H9 (cell line): ENCODE data around the gene ZNF766. TPM values are rescaled to one million over a fixed set of nuclear protein-coding genes. Genes with fewer than 3 reads are reported as not detected.
"Not testable (repeated sequence)": the region's sequence is repeated elsewhere in the genome, so short reads cannot be mapped to it uniquely, and the experiment has no call there.

Experiments used
- DNase-seq: peaks from one replicate; pipeline ENCODE4 v3.0.0-alpha.2; 2017
- H2AFZ ChIP-seq: one replicate; pipeline ENCODE4 v1.6.1; 2013; ENCODE audit warnings: mild to moderate bottlenecking, low read length, control low read depth, moderate library complexity
- H2AK5ac ChIP-seq: 2 replicates; pipeline ENCODE4 v1.6.1; 2013; ENCODE audit warnings: low read length, control low read depth, mixed read lengths; ENCODE audit not compliant: insufficient read length
- H2BK120ac ChIP-seq: one replicate; pipeline ENCODE4 v1.6.1; 2013; ENCODE audit warnings: low read depth, mild to moderate bottlenecking, low read length, control low read depth, inconsistent platforms; ENCODE audit not compliant: poor library complexity, severe bottlenecking
- H2BK12ac ChIP-seq: 2 replicates; pipeline ENCODE4 v1.6.1; 2013; ENCODE audit warnings: low read length, control low read depth, mixed read lengths, low read depth; ENCODE audit not compliant: insufficient read length
- H2BK15ac ChIP-seq: 2 replicates; pipeline ENCODE4 v1.6.1; 2013; ENCODE audit warnings: low read depth, low read length, control low read depth
- H2BK20ac ChIP-seq: one replicate; pipeline ENCODE4 v1.6.1; 2013; ENCODE audit warnings: low read depth, mild to moderate bottlenecking, low read length, control low read depth, inconsistent platforms; ENCODE audit not compliant: poor library complexity, severe bottlenecking
- H2BK5ac ChIP-seq: 2 replicates; pipeline ENCODE4 v1.6.1; 2013; ENCODE audit warnings: low read length, control low read depth, mixed read lengths; ENCODE audit not compliant: insufficient read length
- H3K14ac ChIP-seq: 2 replicates; pipeline ENCODE4 v1.6.1; 2013; ENCODE audit warnings: low read length, control low read depth; ENCODE audit not compliant: insufficient read depth
- H3K18ac ChIP-seq: 2 replicates; pipeline ENCODE4 v1.6.1; 2013; ENCODE audit warnings: low read depth, mild to moderate bottlenecking, mixed read lengths, low read length, control low read depth; ENCODE audit not compliant: insufficient read length
- H3K23ac ChIP-seq: 2 replicates; pipeline ENCODE4 v1.6.1; 2013; ENCODE audit warnings: low read length, control low read depth, mixed read lengths, low read depth; ENCODE audit not compliant: insufficient read length
- H3K23me2 ChIP-seq: 2 replicates; pipeline ENCODE4 v1.6.1; 2013; ENCODE audit warnings: low read depth, mild to moderate bottlenecking, mixed read lengths, low read length, control low read depth; ENCODE audit not compliant: insufficient read length, poor library complexity, severe bottlenecking
- H3K27ac ChIP-seq: 2 replicates; pipeline ENCODE4 v1.5.1; 2013; ENCODE audit warnings: low read length, control low read depth, mixed read lengths, low read depth; ENCODE audit not compliant: insufficient read length
- H3K27me3 ChIP-seq: 2 replicates; pipeline ENCODE4 v1.6.1; 2013; ENCODE audit warnings: low read length, control low read depth, inconsistent platforms; ENCODE audit not compliant: insufficient read depth
- H3K4ac ChIP-seq: 2 replicates; pipeline ENCODE4 v1.6.1; 2013; ENCODE audit warnings: low read depth, mild to moderate bottlenecking, control low read depth, inconsistent platforms, low read length, moderate library complexity
- H3K4me1 ChIP-seq: 2 replicates; pipeline ENCODE4 v1.6.1; 2013; ENCODE audit warnings: low read length, control low read depth, inconsistent platforms; ENCODE audit not compliant: insufficient read depth
- H3K4me2 ChIP-seq: 2 replicates; pipeline ENCODE4 v1.6.1; 2013; ENCODE audit warnings: low read length, control low read depth, mixed read lengths; ENCODE audit not compliant: insufficient read length, insufficient read depth
- H3K56ac ChIP-seq: 2 replicates; pipeline ENCODE4 v1.6.1; 2013; ENCODE audit warnings: low read depth, mild to moderate bottlenecking, mixed read lengths, low read length, control low read depth; ENCODE audit not compliant: insufficient read length
- H3K79me1 ChIP-seq: 2 replicates; pipeline ENCODE4 v1.6.1; 2013; ENCODE audit warnings: low read depth, mild to moderate bottlenecking, moderate library complexity, low read length, control low read depth, inconsistent platforms; ENCODE audit not compliant: insufficient read depth, poor library complexity, severe bottlenecking
- H3K79me2 ChIP-seq: 2 replicates; pipeline ENCODE4 v1.6.1; 2013; ENCODE audit warnings: low read length, control low read depth, inconsistent platforms; ENCODE audit not compliant: insufficient read depth
- H3K9ac ChIP-seq: 2 replicates; pipeline ENCODE4 v1.6.1; 2013; ENCODE audit warnings: low read length, control low read depth, mixed read lengths; ENCODE audit not compliant: insufficient read length; ENCODE audit errors: extremely low read depth
- H3K9me3 ChIP-seq: one replicate; pipeline ENCODE4 v1.6.1; 2013; ENCODE audit warnings: low read depth, low read length, inconsistent platforms; ENCODE audit not compliant: control insufficient read depth
- H3T11ph ChIP-seq: one replicate; pipeline ENCODE4 v1.6.1; 2013; ENCODE audit warnings: mild to moderate bottlenecking, low read length, control low read depth, inconsistent platforms
- H4K20me1 ChIP-seq: one replicate; pipeline ENCODE4 v1.6.1; 2013; ENCODE audit not compliant: control insufficient read depth, insufficient read length, insufficient read depth
- H4K5ac ChIP-seq: 2 replicates; pipeline ENCODE4 v1.6.1; 2013; ENCODE audit warnings: low read depth, mild to moderate bottlenecking, mixed read lengths, low read length, control low read depth; ENCODE audit not compliant: insufficient read length
- H4K8ac ChIP-seq: replicated peaks from 2 replicates; pipeline ENCODE4 v1.6.1; 2013; ENCODE audit warnings: low read length, control low read depth, mixed read lengths, low read depth; ENCODE audit not compliant: insufficient read length
- H4K91ac ChIP-seq: 2 replicates; pipeline ENCODE4 v1.6.1; 2013; ENCODE audit warnings: low read depth, mild to moderate bottlenecking, moderate library complexity, mixed read lengths, low read length, control low read depth; ENCODE audit not compliant: insufficient read length
- H3K27ac Mint-ChIP-seq, 3 experiments: 2 replicates in 2 of 3; 3 replicates in 1 of 3; pipeline ENCODE4 v1.8.0; 2020 to 2021; ENCODE audit warnings: mixed read lengths in 3 of 3, mild to moderate bottlenecking in 1 of 3, moderate library complexity in 1 of 3
- H3K27me3 Mint-ChIP-seq: 2 replicates; pipeline ENCODE4 v1.8.0; 2021; ENCODE audit warnings: low read depth, mild to moderate bottlenecking, moderate library complexity, mixed read lengths
- H3K36me3 Mint-ChIP-seq, 3 experiments: 2 replicates in 2 of 3; 3 replicates in 1 of 3; pipeline ENCODE4 v1.8.0; 2020 to 2021; ENCODE audit warnings: low read depth in 3 of 3, mixed read lengths in 3 of 3; ENCODE audit not compliant: insufficient read depth in 1 of 3
- H3K4me1 Mint-ChIP-seq, 2 experiments: 2 replicates each; pipeline ENCODE4 v1.8.0; 2020; ENCODE audit warnings: mixed read lengths in 2 of 2
- H3K4me3 Mint-ChIP-seq, 2 experiments: 2 replicates in 1 of 2; 3 replicates in 1 of 2; pipeline ENCODE4 v1.8.0; 2020 to 2021; ENCODE audit warnings: mild to moderate bottlenecking in 2 of 2, mixed read lengths in 2 of 2, moderate library complexity in 1 of 2
- H3K9me3 Mint-ChIP-seq, 2 experiments: 2 replicates in 1 of 2; 3 replicates in 1 of 2; pipeline ENCODE4 v1.8.0; 2020; ENCODE audit warnings: mild to moderate bottlenecking in 2 of 2, mixed read lengths in 2 of 2, moderate library complexity in 1 of 2
- WGBS: extraction: QIAGEN DNeasy Blood & Tissue Kit; methylation state at CpG from one replicate; pipeline ENCODE4 v1.1.7; 2013; ENCODE audit warnings: missing lambda C conversion rate, low lambda C conversion rate, mixed read lengths; ENCODE audit not compliant: insufficient read length; ENCODE audit errors: extremely low coverage; 5-methylcytosine and 5-hydroxymethylcytosine counted together
- total RNA-seq: library from RNA; stranded (reverse); gene quantifications from 2 replicates; pipeline ENCODE4 v1.2.1, GENCODE V29; 2021
- TF ChIP-seq, protein P1 (sequence below): fragments of 200-600 bp; sonication (generic); conservative IDR thresholded peaks from 3 replicates; pipeline ENCODE4 v1.8.0; 2021; ENCODE audit warnings: antibody characterized with exemption, mild to moderate bottlenecking

The ZNF766 gene
- total RNA-seq, 1 experiment from 2014 or later = 33.6 TPM

DNA sequence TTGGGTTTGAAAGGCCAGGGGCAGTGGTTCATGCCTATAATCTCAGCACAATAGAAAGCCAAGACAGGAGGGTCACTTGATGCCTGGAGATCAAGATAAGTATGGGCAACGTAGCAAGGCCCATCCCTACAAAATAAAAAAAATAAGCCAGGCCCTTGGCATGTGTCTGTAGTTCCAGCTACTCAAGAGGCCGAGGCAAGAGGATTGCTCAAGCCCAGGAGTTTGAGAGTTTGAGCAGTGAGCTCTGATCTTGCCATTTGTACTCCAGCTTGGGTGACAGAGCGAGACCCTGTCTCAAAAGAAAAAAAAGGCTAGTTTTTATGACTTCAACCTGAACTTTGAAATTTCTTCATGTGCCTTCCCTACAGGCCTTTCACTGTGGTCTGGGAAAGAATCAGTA is 22.4 kb downstream of the ZNF766 start:
- no peaks in the 10 kb centered on the region for H3K9me3 ChIP-seq
- no peak overlapping the region for H3K4me2 ChIP-seq
- no peak overlapping the region for H3T11ph ChIP-seq
- no peak overlapping the region for H4K8ac ChIP-seq
- Mint-ChIP-seq H3K36me3 (peaks cover 41 to 64% (median 59%) of the 10 kb centered on the region in 3 experiments), H3K9me3 (peaks cover 3% of the 10 kb centered on the region in 2 experiments; a peak in 3 of 5 replicates), H3K27me3 (no peaks in the 10 kb centered on the region), H3K4me3 (no peak overlapping the region), H3K27ac (no peak overlapping the region), H3K4me1 (0 out of 4 replicates have a peak, but pooled peaks cover 0 to 2% of the 10 kb centered on the region in 2 experiments)
- H3K18ac ChIP-seq = no peak overlapping the region
- H4K91ac ChIP-seq = no peak overlapping the region
- H3K23ac ChIP-seq = no peak overlapping the region
- H3K27me3 ChIP-seq = no peaks in the 10 kb centered on the region
- no peaks in the 10 kb centered on the region for H3K79me1 ChIP-seq
- DNase-seq = no peak
- no peak overlapping the region for H2BK15ac ChIP-seq
- H2BK12ac ChIP-seq = no peak overlapping the region
- no peak overlapping the region for H3K4ac ChIP-seq
- peaks cover 4% of the 10 kb centered on the region for H3K23me2 ChIP-seq
- no peak overlapping the region for H3K56ac ChIP-seq
- no peak overlapping the region for H3K14ac ChIP-seq
- H3K9ac ChIP-seq = no peak overlapping the region
- H2AFZ ChIP-seq = no peak overlapping the region
- no CpG with 5 or more reads among the region's 3 CpGs for WGBS
- H4K5ac ChIP-seq = no peak overlapping the region
- H3K27ac ChIP-seq = no peak overlapping the region
- no peak overlapping the region for H2BK5ac ChIP-seq
- TF ChIP-seq, protein P1, sequence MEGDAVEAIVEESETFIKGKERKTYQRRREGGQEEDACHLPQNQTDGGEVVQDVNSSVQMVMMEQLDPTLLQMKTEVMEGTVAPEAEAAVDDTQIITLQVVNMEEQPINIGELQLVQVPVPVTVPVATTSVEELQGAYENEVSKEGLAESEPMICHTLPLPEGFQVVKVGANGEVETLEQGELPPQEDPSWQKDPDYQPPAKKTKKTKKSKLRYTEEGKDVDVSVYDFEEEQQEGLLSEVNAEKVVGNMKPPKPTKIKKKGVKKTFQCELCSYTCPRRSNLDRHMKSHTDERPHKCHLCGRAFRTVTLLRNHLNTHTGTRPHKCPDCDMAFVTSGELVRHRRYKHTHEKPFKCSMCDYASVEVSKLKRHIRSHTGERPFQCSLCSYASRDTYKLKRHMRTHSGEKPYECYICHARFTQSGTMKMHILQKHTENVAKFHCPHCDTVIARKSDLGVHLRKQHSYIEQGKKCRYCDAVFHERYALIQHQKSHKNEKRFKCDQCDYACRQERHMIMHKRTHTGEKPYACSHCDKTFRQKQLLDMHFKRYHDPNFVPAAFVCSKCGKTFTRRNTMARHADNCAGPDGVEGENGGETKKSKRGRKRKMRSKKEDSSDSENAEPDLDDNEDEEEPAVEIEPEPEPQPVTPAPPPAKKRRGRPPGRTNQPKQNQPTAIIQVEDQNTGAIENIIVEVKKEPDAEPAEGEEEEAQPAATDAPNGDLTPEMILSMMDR = no peak
- H2BK20ac ChIP-seq = no peak overlapping the region
- H2BK120ac ChIP-seq = no peak overlapping the region
- H3K79me2 ChIP-seq = no peaks in the 10 kb centered on the region
- H2AK5ac ChIP-seq = no peak overlapping the region
- H3K4me1 ChIP-seq = no peaks in the 10 kb centered on the region
- no peaks in the 10 kb centered on the region for H4K20me1 ChIP-seq

DNA sequence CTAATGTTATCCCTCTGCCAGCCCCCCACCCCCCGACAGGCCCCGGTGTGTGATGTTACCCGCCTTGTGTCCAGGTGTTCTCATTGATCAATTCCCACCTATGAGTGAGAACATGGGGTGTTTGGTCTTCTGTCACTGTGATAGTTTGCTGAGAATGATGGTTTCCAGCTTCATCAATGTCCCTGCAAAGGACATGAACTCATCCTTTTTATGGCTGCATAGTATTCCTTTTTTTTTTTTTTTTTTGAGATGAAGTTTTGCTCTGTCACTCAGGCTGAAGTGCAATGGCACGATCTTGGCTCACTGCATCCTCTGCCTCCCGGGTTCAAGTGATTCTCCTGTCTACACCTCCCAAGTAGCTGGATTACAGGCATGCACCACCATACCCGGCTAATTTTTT is 23.6 kb downstream of the ZNF766 start:
- not testable (repeated sequence) for H4K8ac ChIP-seq, H3K4me1 ChIP-seq, H4K91ac ChIP-seq, H2AK5ac ChIP-seq, DNase-seq, H3K56ac ChIP-seq, H3K9me3 ChIP-seq, H3K79me2 ChIP-seq, H3K4me3 Mint-ChIP-seq, H3K4me1 Mint-ChIP-seq, H3K9me3 Mint-ChIP-seq, H3T11ph ChIP-seq, H3K23me2 ChIP-seq, H4K5ac ChIP-seq, H3K27me3 ChIP-seq, H3K18ac ChIP-seq, H2BK5ac ChIP-seq, H3K27me3 Mint-ChIP-seq, H3K27ac Mint-ChIP-seq, H2BK12ac ChIP-seq, H4K20me1 ChIP-seq, H3K9ac ChIP-seq, H2AFZ ChIP-seq, H3K27ac ChIP-seq, H3K4me2 ChIP-seq, H2BK20ac ChIP-seq, H2BK15ac ChIP-seq, H3K4ac ChIP-seq, H3K14ac ChIP-seq, H3K79me1 ChIP-seq, H3K23ac ChIP-seq, H2BK120ac ChIP-seq
- peaks cover 36 to 55% (median 51%) of the 10 kb centered on the region in 3 experiments for H3K36me3 Mint-ChIP-seq
- WGBS = no CpG with 5 or more reads among the region's 6 CpGs
